ENCODE measurements around the gene PRKCQ.

The PRKCQ gene

DNA sequence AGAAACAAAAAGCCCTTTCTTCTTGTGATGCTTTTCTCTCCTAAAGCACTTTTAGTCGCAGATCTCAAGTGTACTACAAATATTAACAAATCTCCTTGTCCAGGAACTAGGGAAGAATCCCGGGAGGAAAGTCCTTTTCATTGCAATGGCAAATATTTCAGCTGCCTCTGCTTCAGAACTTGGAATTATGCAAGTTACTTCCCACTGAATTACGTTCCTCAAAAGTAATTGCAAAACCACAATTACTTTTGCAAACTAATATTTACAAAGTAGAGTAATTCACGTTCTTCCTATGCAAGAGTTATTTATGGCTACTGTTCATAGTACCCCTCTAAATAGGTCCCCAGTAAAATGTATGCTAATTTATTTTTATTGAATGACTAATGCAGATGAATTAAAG lies 14.5 kb downstream of the PRKCQ start:
- no peak for DNase-seq

DNA sequence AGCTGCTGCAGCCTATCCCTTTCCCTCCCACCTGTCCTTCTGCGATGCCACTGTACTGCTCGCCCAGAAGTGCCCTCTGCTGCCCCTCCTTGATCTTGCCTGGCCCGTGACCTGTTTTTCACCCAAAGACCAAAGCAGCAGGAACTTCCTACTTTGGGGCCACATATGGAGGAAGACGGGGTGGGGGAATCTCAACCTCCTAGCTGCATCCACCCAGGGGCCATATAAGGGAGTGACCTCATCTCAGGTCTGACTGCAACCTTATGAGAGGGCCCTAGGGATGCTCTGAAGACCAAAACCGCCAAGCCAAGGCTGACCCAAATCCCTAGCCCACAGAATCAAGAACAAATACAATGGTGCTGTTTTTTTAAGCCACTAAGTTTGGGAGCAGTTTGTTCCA lies 15.7 kb downstream of the PRKCQ start:
- DNase-seq, result no peak

DNA sequence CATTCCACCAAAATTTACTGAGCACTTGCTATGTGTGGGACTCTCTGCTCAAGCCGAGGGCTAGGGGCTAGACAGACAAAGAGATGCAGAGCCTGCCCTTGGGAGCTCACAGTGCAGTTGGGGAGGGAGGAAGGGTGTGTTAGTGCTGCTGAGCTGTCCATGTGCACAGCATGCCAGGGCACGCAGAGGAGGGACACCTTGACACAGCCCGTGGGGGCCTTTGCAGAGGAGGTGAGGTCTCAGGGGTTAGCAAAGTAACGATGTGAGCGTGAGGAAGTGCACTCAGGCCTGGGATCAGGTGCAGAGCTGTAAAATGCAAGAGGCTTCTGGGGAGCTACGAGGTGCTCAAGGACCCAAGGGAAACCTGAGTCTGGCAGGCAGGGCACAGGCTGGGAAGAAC lies 16.3 kb downstream of the PRKCQ start:
- no peak for DNase-seq

DNA sequence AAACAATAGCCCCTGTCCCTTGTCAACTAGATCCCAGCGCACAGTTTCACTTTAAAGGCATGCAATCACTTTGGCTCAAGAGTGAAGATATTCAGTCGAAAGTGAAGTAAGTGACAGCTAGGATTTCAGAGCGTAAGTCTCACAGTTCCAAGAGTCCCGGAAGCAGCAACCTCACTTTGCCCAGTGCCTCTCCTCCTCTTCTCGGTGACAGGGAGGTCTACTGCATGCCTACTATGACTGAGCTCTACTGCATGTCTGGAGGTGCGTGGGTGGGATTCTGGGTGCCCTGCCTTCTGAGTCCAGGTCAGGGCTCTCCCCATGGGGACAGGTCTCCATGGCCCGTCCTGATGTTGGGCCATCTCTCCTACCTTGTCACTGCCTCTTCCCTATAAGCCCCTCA lies 17.0 kb downstream of the PRKCQ start:
- DNase-seq, result no peak

DNA sequence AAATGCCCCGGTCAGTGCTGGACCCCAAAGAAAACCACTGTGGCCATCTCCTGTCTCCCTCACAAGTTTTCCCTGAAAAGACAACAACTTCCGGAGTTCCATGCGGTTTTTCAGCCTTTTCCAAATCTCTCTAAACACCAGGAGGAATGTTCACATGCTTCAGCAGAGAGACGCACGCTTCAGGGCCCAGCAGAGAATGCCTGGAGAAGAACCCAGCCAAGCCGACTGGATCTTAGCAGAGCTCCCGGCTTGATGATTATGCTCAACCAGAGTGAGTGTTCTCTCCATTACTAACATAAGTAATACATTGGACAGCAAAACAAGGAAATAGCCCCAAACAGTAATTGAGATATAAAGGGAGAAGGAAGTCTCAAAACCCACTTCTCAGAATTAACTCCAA lies 17.9 kb downstream of the PRKCQ start:
- DNase-seq, result no peak

DNA sequence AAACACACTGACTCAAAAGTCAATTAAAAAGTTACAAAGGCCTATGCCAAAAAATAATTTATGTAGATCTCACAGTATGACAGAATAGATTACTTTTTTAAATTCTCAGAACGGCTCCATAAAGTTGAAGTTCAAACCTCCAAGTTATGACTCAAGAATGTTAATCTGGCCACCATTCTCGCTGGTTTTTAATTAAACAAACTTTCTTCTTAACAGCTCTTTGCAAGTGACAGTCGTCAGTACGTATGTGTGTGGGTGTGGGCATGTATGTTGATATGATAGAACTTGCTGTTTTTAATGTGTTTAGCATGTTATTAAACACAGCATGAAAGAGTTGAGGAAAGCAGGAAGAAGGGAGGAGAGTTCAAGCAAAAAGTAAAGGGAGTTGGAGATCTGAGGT lies 18.5 kb downstream of the PRKCQ start:
- no peak for DNase-seq

GRCh38 chr10:6558759-6559461 lies 21.2 kb downstream of the PRKCQ start:
- no peak for DNase-seq

DNA sequence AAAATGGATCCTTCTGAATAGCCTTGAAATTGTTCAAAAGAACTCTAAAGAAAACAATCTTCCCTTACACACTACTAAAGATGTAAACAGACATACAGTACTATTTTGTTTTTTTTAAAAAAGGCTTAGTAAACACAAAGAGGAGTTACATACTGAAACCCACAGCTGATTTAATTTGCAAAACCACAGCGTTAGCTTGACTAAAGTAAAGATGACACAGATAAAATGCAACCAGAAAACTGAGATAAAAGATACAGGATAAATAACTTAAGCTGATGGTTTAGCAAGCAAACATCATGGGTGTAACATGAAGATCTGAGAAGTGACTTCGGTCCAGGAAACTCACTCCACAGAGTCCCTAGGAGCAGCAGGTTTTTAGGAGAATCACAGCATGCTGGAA lies 21.8 kb downstream of the PRKCQ start:
- no peak for DNase-seq

DNA sequence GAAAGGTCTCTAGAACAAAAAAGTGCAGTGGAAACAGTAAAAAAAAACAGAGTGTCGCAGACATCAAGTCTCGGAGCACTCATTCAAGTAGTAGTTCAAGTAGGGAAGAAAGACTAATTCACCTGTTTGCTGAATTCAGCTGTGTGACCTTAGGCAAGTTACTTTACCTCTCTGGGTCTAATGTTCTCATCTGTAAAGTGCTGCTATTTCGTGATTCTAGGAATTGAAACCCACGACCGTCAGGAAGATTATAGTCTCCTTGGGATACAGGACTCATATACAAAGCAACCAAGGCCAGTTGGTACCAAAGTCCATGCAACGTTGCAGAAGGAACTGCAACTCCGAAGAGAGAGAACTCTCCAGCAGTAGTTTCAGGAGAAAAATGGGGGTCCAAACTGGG lies 26.1 kb downstream of the PRKCQ start:
- DNase-seq, result no peak

DNA sequence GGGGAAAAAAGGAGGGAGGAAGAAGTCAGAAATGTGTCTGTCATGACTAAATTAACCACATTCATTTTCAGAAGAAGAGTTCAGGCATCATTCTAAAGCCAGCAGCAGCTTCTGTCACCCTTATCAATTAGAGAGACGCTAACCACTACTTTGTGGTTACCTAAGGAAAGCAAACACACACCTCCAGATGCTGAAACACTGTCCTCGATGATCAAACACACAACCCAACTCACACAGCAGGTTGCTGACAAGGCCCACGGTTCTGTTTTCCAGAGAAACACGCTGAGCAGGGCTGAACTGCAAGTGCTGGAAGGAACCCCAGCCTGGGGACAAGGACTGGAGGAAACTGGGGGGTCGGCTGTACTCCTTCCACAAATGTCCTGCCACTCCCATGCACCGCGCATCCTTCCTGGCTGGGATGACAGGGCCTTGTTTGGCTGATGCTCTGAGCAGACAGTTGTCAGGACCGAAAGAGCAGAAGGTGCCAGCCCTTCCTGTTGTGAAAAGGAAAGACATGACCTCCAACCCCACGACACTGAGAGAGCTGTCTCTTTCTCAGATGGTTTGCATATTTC lies 36.6 kb downstream of the PRKCQ start:
- DNase-seq, result no peak

GRCh38 chr10:6542999-6543430 lies 37.1 kb downstream of the PRKCQ start:
- no peak for DNase-seq

DNA sequence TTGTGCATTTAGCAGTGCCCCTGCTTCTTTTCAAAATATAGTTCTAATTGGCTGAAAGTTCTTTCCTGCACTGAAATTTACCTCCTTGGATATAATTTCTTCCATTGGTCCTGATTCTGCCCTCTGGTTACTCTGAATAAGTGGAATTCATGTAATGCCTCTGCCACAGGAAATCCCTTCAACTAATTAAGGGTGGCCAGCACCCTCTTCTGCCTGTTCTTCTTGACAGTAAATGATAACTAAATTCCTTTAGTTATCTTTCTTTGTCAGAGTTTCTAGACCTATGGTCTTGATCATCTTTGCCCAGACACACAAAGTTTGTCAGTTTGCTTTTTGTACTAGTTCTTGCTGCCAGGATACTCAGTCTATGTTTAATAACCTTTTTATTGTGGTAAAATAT lies 40.2 kb downstream of the PRKCQ start:
- DNase-seq, result no peak

GRCh38 chr10:6537770-6538169 lies 42.3 kb downstream of the PRKCQ start:
- no peak for DNase-seq

DNA sequence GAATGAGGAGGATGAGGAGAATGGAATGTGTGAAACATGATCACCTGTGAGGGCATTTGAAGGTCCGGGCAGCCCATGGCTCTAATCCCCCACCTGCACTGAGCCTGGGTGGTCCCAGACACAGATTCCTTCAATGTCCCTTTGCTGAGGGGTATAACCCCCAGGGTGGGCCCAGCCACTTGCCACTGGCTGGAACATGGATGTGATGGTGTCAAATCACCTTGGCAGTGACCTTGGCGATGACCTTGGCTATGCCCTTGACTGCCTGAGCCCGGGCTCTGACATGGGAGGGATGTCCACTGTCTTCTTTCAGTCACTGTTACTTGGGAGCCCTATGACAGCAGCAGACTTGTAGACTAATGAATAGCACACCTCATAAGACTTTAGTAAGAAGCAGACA lies 44.0 kb downstream of the PRKCQ start:
- no peak for DNase-seq

DNA sequence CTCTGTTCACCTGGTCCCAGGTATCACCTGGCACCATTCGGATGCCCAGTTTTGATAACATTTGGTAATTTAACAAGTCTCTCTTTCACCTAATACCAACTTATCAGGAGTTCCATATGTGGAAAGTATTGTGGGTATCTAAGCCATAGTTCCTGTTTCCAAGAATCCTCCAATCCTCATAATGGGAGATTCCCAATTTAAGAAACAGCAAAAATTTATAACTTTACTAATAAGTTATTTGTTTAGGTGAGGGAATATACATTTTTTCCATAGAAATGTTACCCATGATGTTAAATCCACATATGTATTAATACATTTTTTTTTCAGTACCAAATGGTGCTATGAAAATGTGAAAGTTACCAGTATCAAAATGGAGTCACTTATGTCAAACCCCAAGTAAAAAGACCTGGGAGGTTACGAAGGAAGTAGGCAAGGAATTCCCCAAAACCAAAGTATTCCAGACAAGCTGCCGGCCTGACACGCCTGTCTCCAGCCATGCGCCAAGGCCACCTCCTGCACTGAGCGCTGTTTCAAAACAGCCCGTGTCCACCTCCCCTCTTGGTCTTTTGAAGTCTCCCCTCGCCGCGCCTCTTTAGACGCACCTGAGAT lies 44.8 kb downstream of the PRKCQ start:
- DNase-seq, result no peak

- no peak for DNase-seq
These were observed 47.8 kb downstream of the PRKCQ start for GRCh38 chr10:6532321-6532720.

DNA sequence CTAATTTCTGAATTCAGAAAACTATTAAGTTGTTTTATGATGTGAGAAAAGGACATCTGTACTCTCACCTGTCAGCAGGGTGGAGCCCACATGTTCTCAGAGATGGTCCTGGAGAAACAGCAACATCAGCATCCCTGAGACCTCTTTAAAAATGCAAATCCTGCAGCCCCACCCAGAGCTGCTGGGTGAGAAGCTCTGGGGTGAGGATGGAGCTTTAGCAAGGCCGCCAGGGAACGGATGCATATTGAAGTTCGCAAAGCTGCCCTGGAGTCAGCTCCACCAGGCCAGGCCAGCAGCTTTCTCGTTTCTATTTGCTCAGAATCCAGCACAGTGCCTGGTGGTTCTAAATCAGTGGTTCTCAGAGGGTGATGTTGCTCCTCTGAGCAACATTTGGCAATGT lies 49.1 kb downstream of the PRKCQ start:
- no peak for DNase-seq

- DNase-seq, result no peak
These were observed 49.8 kb downstream of the PRKCQ start for GRCh38 chr10:6530211-6530840.

DNA sequence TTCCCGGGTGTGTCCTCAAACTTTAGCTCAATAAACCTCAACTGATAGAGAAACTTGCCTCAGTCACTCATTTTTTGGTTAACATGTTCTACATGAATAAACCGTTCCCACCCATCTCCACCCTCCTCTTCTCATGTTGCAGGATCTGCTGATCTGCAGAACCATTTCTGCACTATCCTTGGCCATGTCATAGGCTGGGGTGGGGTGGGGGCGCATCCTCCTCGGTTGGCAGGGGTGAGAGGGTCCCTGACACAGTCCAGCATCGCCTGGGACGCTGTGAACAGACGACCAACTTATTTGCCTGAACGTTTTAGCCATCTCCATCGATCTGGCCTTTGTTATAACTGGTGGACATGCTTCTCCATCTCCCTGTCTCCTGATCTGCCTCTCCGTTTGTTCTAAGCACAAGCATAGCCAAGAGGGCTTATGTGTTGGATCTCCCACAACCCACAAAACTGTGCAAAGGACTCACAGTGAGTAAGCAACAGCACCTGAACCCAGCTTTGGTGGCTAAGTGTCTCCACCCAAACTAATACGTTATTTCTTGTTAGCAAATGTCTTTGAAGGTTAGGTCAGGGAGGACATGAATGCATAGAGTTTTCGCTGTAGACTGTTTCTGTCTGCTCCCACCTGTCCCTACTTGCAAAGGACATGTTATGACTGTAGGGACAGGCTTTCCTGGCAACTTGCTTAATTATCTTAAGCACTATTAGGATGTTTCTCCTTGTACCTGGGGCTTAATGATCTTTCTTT lies 51.7 kb downstream of the PRKCQ start:
- no peak for DNase-seq

DNA sequence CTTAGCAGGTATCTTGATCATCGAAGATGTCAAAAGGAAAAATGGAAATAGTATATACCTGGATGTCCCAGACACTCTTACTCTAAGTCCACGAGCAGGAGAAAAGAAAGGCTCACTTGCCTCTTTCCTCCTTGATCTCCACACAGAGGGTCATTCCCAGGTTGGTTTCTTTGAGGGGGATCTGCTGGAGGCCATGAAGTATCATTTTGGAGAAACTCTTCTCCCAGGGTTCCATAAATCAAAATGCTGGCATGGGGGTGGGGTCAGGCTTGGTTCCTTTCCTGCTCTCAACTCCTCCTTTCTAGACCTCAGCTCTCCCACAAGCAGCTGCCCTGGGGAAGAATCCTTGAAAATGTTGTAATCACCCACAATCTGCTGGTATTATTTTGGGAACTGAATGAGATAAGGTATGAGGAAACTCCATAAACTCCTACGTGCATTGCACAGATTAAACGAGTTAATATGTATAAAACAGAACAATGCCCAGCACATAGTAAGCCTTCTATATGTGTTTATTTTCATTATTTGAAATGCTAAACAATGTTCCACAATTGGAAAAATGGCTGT lies 54.4 kb downstream of the PRKCQ start:
- DNase-seq, result no peak

- no peak for DNase-seq
These were observed 57.8 kb downstream of the PRKCQ start for GRCh38 chr10:6522230-6522629.

GRCh38 chr10:6520138-6520537 lies 59.9 kb downstream of the PRKCQ start:
- DNase-seq, result no peak

DNA sequence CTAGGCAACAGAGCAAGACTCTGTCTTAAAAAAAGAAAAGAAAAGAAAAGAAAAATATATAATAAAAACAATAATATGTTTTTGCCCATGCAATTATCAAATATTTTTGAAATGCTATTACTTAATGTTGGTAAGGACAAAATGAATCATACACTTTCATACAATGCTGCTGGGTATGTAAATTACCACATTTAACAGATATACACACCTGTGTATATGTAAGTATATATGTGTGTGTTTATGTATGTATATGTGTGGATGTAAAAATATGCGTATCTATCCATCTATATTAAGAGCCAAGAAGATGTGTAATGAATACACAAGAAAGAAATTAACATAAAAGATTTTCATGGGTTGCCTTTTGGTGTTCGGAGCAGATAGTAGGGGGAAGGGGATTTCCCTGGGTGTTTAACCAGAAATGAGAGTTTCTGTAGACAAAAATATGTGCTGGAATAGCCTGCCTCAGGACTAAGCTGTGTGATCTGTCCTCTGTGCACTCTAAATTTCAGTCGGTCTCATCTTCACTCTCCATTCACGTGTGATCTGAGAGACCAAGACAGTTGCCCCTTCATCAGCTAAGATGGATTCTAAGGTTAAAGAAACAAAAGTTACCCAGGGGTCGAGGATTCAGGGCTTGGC lies 61.2 kb downstream of the PRKCQ start:
- no peak for DNase-seq

All from NCI-H1105 treated with DMSO at 0.1 percent for 48 hours (cell line).